Panc1 (cell line): ENCODE measurements around the gene PRAC1. TPM values are rescaled to one million over a fixed set of nuclear protein-coding genes. Genes with fewer than 3 reads are reported as not detected.

Source experiments
- ATAC-seq: fragments of 200-7000 bp; cut with Tn5 transposase; 2 replicates; pipeline ENCODE4 v1.9.1; 2020; ENCODE audit warnings: mild to moderate bottlenecking, moderate library complexity
- BruUV-seq: library from RNA; stranded (reverse); fragments of 400-500 nt; replicated peaks from 2 replicates; lab custom pipeline; 2021; lab: Mats Ljungman, UMichigan
- CTCF ChIA-PET: fragments of 300-600 bp; sonication (Branson Sonifier 250); formaldehyde crosslinking; loops from one replicate; lab custom pipeline; 2022; ENCODE audit warnings: antibody characterized with exemption; lab: Charles Lee
- POLR2A ChIA-PET: fragments of 300-600 bp; sonication (Branson Sonifier 250); formaldehyde crosslinking; loops from one replicate; lab custom pipeline; 2022; ENCODE audit warnings: antibody characterized with exemption; lab: Charles Lee
- DNase-seq: peaks from one replicate; pipeline ENCODE4 v3.0.0-alpha.2; 2010; ENCODE audit warnings: low read depth, low spot score
- H3K27ac ChIP-seq: 2 replicates; pipeline ENCODE4 v1.5.1; 2011; ENCODE audit warnings: mild to moderate bottlenecking, low read length, inconsistent platforms
- H3K27me3 ChIP-seq: fragments of 200-500 bp; sonication (Bioruptor generic); 2 replicates; pipeline ENCODE4 v1.6.0; 2014; ENCODE audit warnings: low read length, inconsistent platforms; ENCODE audit not compliant: control insufficient read depth, insufficient read depth
- H3K36me3 ChIP-seq: fragments of 200-500 bp; sonication (Bioruptor generic); 2 replicates; pipeline ENCODE4 v1.5.1; 2014; ENCODE audit warnings: inconsistent platforms, mild to moderate bottlenecking, low read length, moderate library complexity; ENCODE audit not compliant: control insufficient read depth, insufficient read depth
- H3K4me1 ChIP-seq: 2 replicates; pipeline ENCODE4 v1.5.1; 2011; ENCODE audit warnings: inconsistent platforms, mild to moderate bottlenecking, low read length, moderate library complexity; ENCODE audit not compliant: control insufficient read depth, insufficient read depth
- H3K4me3 ChIP-seq, 2 experiments: 2 replicates each; pipeline ENCODE4 v1.5.1; 2011 to 2012; ENCODE audit warnings: low read depth in 2 of 2, low read length in 2 of 2, mild to moderate bottlenecking in 2 of 2, inconsistent platforms in 1 of 2, moderate library complexity in 1 of 2
- H3K9me3 ChIP-seq: fragments of 200-500 bp; sonication (Bioruptor generic); 2 replicates; pipeline ENCODE4 v1.5.1; 2014; ENCODE audit warnings: low read depth, mild to moderate bottlenecking, inconsistent platforms, low read length, moderate library complexity; ENCODE audit not compliant: control insufficient read depth, insufficient read depth
- CTCF ChIP-seq: fragments of 450-650 bp; IDR thresholded peaks from 2 replicates; pipeline ENCODE4 v1.5.1; 2017; ENCODE audit warnings: mild to moderate bottlenecking
- POLR2AphosphoS5 ChIP-seq: IDR thresholded peaks from 2 replicates; pipeline ENCODE4 v1.6.1; 2012; ENCODE audit warnings: mild to moderate bottlenecking, low read depth, low read length, moderate library complexity
- REST ChIP-seq, 2 experiments: IDR thresholded peaks; 2 replicates each; pipeline ENCODE4 v1.6.1; 2011 to 2012; ENCODE audit warnings: low read depth in 2 of 2, control low read depth in 1 of 2, low read length in 1 of 2, mild to moderate bottlenecking in 1 of 2, moderate library complexity in 1 of 2; ENCODE audit not compliant: insufficient read depth in 1 of 2
- SIN3A ChIP-seq: IDR thresholded peaks from 2 replicates; pipeline ENCODE4 v1.6.1; 2012; ENCODE audit warnings: low read depth, mild to moderate bottlenecking, low read length, moderate library complexity, borderline replicate concordance; ENCODE audit not compliant: insufficient read depth
- TCF7L2 ChIP-seq: IDR thresholded peaks from 2 replicates; pipeline ENCODE4 v1.6.1; 2011; ENCODE audit warnings: mild to moderate bottlenecking, low read depth, low read length, inconsistent platforms
- in situ Hi-C: cut with HindIII; loops from 2 replicates; pipeline ENCODE4 v1.10.0; 2016; ENCODE audit warnings: low sequenced_read_pairs, low pct_unique_long_range_greater_than_20kb
- intact Hi-C: fragments of 100-400 bp; cut with micrococcal nuclease; formaldehyde crosslinking; loops from one replicate; pipeline ENCODE4 v1.10.0; 2022; ENCODE audit not compliant: unreplicated experiment
- total RNA-seq: library from RNA; stranded (reverse); gene quantifications from one replicate; pipeline ENCODE4 v1.2.1, GENCODE V29; 2021; ENCODE audit not compliant: unreplicated experiment

The PRAC1 gene
- total RNA-seq, 1 experiment from 2014 or later: not detected

DNA sequence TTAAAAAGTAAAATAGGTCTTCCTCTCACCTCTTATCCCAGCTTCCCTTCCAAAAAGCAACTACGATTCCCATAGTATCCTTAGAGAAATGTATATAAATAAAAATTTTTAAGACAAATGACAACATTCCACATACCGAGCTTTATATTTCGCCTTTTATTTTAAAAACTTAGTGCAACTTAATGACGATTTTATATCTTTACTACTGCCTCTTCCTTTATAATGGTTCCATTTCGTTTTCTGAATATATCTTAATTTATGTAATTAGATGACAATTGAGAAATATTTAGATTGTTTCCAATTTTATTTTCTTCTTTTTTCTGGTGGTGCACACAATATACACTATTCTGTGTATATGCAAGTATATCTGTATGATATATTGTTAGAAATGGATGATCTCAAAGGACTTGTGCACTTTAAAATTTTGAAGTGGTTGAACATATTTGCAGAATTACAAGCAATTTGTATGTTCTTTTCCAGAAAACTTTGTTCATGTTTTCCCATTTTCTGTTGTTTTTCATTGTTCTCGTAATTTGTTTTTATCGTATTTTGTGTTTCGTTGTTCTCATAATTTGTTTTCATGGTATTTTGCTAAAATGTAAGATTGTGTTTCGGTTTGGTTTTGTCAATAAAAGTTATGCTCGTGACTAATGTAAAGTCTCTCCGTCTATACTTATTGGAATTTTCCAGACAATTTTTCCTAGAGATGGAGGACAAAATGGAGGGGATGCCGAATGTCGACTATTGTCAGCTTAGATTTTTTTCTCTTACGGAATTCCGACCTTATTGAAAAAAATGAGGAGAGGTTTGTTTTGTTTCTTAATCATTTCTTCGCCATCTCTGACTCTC is 26.6 kb upstream of the PRAC1 start:
- Histone ChIP-seq H3K9me3 (no peaks in the 10 kb centered on the region), H3K36me3 (no peaks in the 10 kb centered on the region), H3K27ac (no peak overlapping the region), H3K4me1 (peaks cover 11% of the 10 kb centered on the region), H3K27me3 (peaks cover 4% of the 10 kb centered on the region; the same call in 1 of the 2 replicates), H3K4me3 (no peak overlapping the region)
- DNase-seq (no peak), ATAC-seq (no peak)
- ChIA-PET POLR2A (interaction anchor here (0.5 kb wide), 1 partner anchor 1054 kb away, joined by 3 read pairs; no protein-coding TSS in a partner anchor), CTCF (interaction anchor here (0.6 to 0.7 kb wide), 3 partner anchors 12 to 312 kb away, joined by 3 to 7 read pairs (median 4); no protein-coding TSS in a partner anchor)
- TF ChIP-seq TCF7L2: no peak
- no peak for TF ChIP-seq REST (IDR thresholded peaks at IDR 0.05; ENCODE audit: insufficient read depth in 1 of 2, low read depth in 2 of 2, low read length in 1 of 2)
- TF ChIP-seq SIN3A: no peak
- TF ChIP-seq CTCF: no peak
- TF ChIP-seq POLR2AphosphoS5: no peak
- in situ Hi-C loops (no loop called here), intact Hi-C loops (no loop called here)
- BruUV-seq: no TSS peak

GRCh38 chr17:48747445-48748363 is 25.4 kb upstream of the PRAC1 start:
- TF ChIP-seq REST (IDR thresholded peaks at IDR 0.05; ENCODE audit: insufficient read depth in 1 of 2, low read depth in 2 of 2, low read length in 1 of 2): no peak
- ChIA-PET CTCF (interaction anchor here (0.7 kb wide), 1 partner anchor 74 kb away, joined by 3 read pairs; no protein-coding TSS in a partner anchor), POLR2A (interaction anchor here (0.5 kb wide), 1 partner anchor 1055 kb away, joined by 3 read pairs; no protein-coding TSS in a partner anchor)
- no TSS peak for BruUV-seq
- Histone ChIP-seq H3K27me3 (peaks cover 4% of the 10 kb centered on the region; the same call in 1 of the 2 replicates), H3K27ac (no peak overlapping the region), H3K9me3 (no peaks in the 10 kb centered on the region), H3K4me3 (no peak overlapping the region), H3K36me3 (no peaks in the 10 kb centered on the region), H3K4me1 (peaks cover 5% of the 10 kb centered on the region)
- in situ Hi-C loops (no loop called here), intact Hi-C loops (no loop called here)
- ATAC-seq: no peak
- no peak for DNase-seq
